Suprapubic skin (tissue), 4 donors: Measurements from ENCODE around the gene RSPO1. TPM values are rescaled to one million over a fixed set of nuclear protein-coding genes. Genes with fewer than 3 reads are reported as not detected.
A peak's percentile ranks its signal among the peaks of the same experiment; 100 is the strongest.
"Not testable (repeated sequence)": the region's sequence is repeated elsewhere in the genome, so short reads cannot be mapped to it uniquely, and the experiment has no call there.

Experiments used
- DNase-seq, 2 donors: peaks; one replicate each; pipeline ENCODE4 v3.0.0-alpha.2; 2019; ENCODE audit warnings: low spot score in 2 of 2
- H3K27ac ChIP-seq: fragments of 200-600 bp; sonication (generic); one replicate; pipeline ENCODE4 v1.5.1; 2019
- H3K27me3 ChIP-seq: fragments of 200-600 bp; sonication (generic); one replicate; pipeline ENCODE4 v1.5.1; 2019
- H3K36me3 ChIP-seq: fragments of 200-600 bp; sonication (generic); one replicate; pipeline ENCODE4 v1.5.1; 2019
- H3K4me1 ChIP-seq: fragments of 200-600 bp; sonication (generic); one replicate; pipeline ENCODE4 v1.5.1; 2019
- H3K4me3 ChIP-seq: fragments of 200-600 bp; sonication (generic); one replicate; pipeline ENCODE4 v1.5.1; 2019; ENCODE audit warnings: mild to moderate bottlenecking
- H3K9me3 ChIP-seq: fragments of 200-600 bp; sonication (generic); one replicate; pipeline ENCODE4 v1.5.1; 2019
- CTCF ChIP-seq, 2 donors: fragments of 200-600 bp in 1 of 2; fragments of 450-650 bp in 1 of 2; sonication (generic) in 1 of 2; IDR thresholded peaks; one replicate each; pipeline ENCODE4 v1.5.1; 2016 to 2019; ENCODE audit warnings: antibody characterized with exemption in 2 of 2, mild to moderate bottlenecking in 1 of 2, moderate library complexity in 1 of 2
- EP300 ChIP-seq: sonication (generic); formaldehyde crosslinking; IDR thresholded peaks from one replicate; pipeline ENCODE4 v1.6.1; 2017; ENCODE audit warnings: antibody characterized with exemption
- POLR2A ChIP-seq, 2 donors: fragments of 450-650 bp; IDR thresholded peaks; one replicate each; pipeline ENCODE4 v1.6.1; 2017; ENCODE audit warnings: antibody characterized with exemption in 2 of 2, mild to moderate bottlenecking in 2 of 2, moderate library complexity in 2 of 2
- POLR2AphosphoS5 ChIP-seq, 3 donors: sonication (generic); formaldehyde crosslinking; IDR thresholded peaks; one replicate each; pipeline ENCODE4 v1.6.1; 2017; ENCODE audit warnings: antibody characterized with exemption in 3 of 3
- WGBS: methylation state at CpG from one replicate; pipeline ENCODE4 v1.1.5; 2018; 5-methylcytosine and 5-hydroxymethylcytosine counted together
- total RNA-seq, 4 donors: library from RNA; depleted of rRNA; stranded (reverse); fragments of >200 nt; gene quantifications; one replicate each; pipeline ENCODE4 v1.1.0, GENCODE V29; 2016

RSPO1 gene, protein sequence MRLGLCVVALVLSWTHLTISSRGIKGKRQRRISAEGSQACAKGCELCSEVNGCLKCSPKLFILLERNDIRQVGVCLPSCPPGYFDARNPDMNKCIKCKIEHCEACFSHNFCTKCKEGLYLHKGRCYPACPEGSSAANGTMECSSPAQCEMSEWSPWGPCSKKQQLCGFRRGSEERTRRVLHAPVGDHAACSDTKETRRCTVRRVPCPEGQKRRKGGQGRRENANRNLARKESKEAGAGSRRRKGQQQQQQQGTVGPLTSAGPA
- total RNA-seq = 1 to 10 TPM; 2.1 to 9.7 (median 6.7) TPM

DNA sequence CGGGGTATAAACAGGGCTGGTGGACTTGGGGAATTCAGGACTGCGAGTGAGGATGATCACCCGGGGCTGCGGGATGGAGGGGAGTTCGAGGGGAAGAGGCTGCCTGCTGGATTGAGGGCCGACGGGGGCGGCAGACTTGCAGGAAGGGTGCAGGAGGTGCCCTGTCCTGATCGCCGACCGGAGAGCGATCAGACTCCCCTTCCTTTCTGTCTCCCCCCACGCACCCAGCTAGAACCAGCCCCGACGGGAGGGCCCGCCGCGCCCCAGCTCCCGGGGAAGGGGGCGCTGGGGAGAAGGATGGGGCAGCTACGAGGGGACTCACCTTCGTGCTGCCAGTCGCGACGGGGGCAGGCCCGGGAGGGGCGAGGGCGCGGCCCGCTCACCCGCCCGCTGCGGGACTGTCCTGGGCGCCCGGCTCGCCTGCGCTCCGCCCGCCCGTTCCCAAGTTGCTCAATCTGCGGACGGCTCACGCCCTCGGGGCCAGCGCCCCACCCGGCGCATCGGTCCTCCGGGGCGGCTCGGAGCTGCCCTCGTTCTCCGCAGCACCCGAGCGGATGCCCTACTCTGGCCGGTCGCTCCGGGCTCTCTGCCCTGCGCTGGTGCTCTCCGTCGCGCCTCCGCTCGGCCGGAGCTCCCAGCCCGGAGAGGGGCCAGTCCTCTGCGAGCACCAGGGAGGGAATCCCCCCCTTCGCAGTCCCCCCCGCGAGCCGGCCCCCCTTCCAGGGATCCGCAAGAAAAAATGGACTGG lies at the start of gene RSPO1:
Gene RSPO1, minus strand, starts transcription at position 649 of the 748 bp plus-strand sequence. CDS start 5,231 bp downstream, outside the sequence.
- peaks cover 19% of the 10 kb centered on the region for H3K4me1 ChIP-seq
- no peaks in the 10 kb centered on the region for H3K36me3 ChIP-seq
- H3K27ac ChIP-seq = no peak within 1 kb of the TSS
- WGBS = no CpG with 5 or more reads among the region's 72 CpGs
- H3K9me3 ChIP-seq = no peaks in the 10 kb centered on the region
- peak within 1 kb of the TSS; percentile 40 for H3K4me3 ChIP-seq
- TF ChIP-seq CTCF (IDR thresholded peaks at IDR 0.05) = no peak
- TF ChIP-seq POLR2AphosphoS5 (IDR thresholded peaks at IDR 0.05) = no peak
- TF ChIP-seq EP300 = no peak
- no peak for TF ChIP-seq POLR2A (IDR thresholded peaks at IDR 0.05)
- DNase-seq = no peak
- peaks cover 92% of the 10 kb centered on the region for H3K27me3 ChIP-seq

GRCh38 chr1:37684182-37684581 lies 49.5 kb upstream of the RSPO1 start:
- H3K27me3 ChIP-seq, H3K4me1 ChIP-seq, DNase-seq, H3K9me3 ChIP-seq, H3K27ac ChIP-seq, H3K4me3 ChIP-seq: not testable (repeated sequence)
- 93% methylated on average over 9 of the region's 9 CpGs for WGBS
- H3K36me3 ChIP-seq = peaks cover 65% of the 10 kb centered on the region

DNA sequence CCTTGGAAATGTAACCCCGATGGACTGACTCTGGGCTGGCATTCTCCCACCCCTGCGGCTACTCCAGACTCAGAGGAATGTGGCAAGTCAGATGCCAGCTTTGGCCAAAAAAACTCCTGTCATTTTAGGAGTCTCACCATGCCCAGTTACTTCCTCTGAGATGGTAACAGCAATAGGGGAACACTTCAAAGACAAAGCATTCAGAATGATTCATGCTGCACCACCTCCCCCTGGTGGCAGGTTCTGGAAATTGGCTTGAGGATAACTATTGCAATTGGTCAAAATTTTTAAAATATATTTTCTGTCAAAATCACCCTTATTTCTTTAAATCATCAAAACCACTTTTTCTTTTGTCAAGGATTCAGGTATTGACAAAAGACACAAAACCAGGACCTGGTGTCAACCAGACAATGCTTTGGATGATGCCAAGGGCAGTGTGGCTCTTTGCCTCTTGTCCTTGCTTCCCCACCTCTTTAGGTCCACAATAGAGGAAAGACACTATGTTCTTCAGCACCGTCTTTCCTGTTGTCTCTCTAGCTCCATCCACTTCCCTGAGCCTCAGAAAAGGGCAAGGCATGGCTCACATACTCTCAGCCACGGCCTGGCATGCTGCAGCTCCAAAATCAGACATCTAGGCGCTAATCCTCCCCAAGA lies 47.8 kb upstream of the RSPO1 start:
- peak in 1 of 2 donors; percentile 86 for DNase-seq
- Histone ChIP-seq H3K4me1 (no peaks in the 10 kb centered on the region), H3K9me3 (no peaks in the 10 kb centered on the region), H3K27me3 (no peaks in the 10 kb centered on the region), H3K27ac (no peak overlapping the region), H3K4me3 (no peak overlapping the region), H3K36me3 (peaks cover 59% of the 10 kb centered on the region)
- WGBS = 60% methylated on average over 5 of the region's 5 CpGs
- TF ChIP-seq CTCF (IDR thresholded peaks at IDR 0.05) (peak; percentile 81 to 87), POLR2AphosphoS5 (IDR thresholded peaks at IDR 0.05) (no peak)

- WGBS = 71% methylated on average over 3 of the region's 3 CpGs
- DNase-seq = no peak
- H3K4me3 ChIP-seq = no peak overlapping the region
- peaks cover 47% of the 10 kb centered on the region for H3K36me3 ChIP-seq
- H3K27me3 ChIP-seq = no peaks in the 10 kb centered on the region
- TF ChIP-seq POLR2AphosphoS5 (IDR thresholded peaks at IDR 0.05) (no peak), EP300 (no peak), CTCF (IDR thresholded peaks at IDR 0.05) (no peak), POLR2A (IDR thresholded peaks at IDR 0.05) (no peak)
- no peak overlapping the region for H3K27ac ChIP-seq
- no peaks in the 10 kb centered on the region for H3K9me3 ChIP-seq
- peaks cover under 1% of the 10 kb centered on the region for H3K4me1 ChIP-seq
Observed at GRCh38 chr1:37680933-37681332, 46.2 kb upstream of the RSPO1 start.

GRCh38 chr1:37677808-37678207 lies 43.1 kb upstream of the RSPO1 start:
- WGBS = 89% methylated on average over 3 of the region's 5 CpGs
- no peak for TF ChIP-seq EP300
- TF ChIP-seq CTCF (IDR thresholded peaks at IDR 0.05) = no peak
- no peak for TF ChIP-seq POLR2A (IDR thresholded peaks at IDR 0.05)
- TF ChIP-seq POLR2AphosphoS5 (IDR thresholded peaks at IDR 0.05) = no peak
- Histone ChIP-seq H3K27ac (no peak overlapping the region), H3K36me3 (peaks cover 16% of the 10 kb centered on the region), H3K27me3 (peaks cover 2% of the 10 kb centered on the region), H3K9me3 (no peaks in the 10 kb centered on the region), H3K4me1 (peaks cover 5% of the 10 kb centered on the region), H3K4me3 (no peak overlapping the region)
- no peak for DNase-seq
